GM12878 (cell line): ENCODE data around the gene CTIF. TPM values are rescaled to one million over a fixed set of nuclear protein-coding genes. Genes with fewer than 3 reads are reported as not detected.
A peak's percentile ranks its signal among the peaks of the same experiment; 100 is the strongest.

ENCODE experiments used
- ATAC-seq: fragments of 200-7000 bp; cut with Tn5 transposase; 3 replicates; pipeline ENCODE4 v1.9.1; 2020; ENCODE audit warnings: mild to moderate bottlenecking, moderate library complexity
- BruUV-seq: library from RNA; stranded (reverse); fragments of 400-500 nt; replicated peaks from 2 replicates; lab custom pipeline; 2021; lab: Mats Ljungman, UMichigan
- CTCF ChIA-PET: fragments of 300-600 bp; sonication (Branson Sonifier 250); formaldehyde crosslinking; extraction: SDS; loops from one replicate; lab custom pipeline; 2021; ENCODE audit warnings: inconsistent platforms; lab: Yijun Ruan, JAX
- POLR2A ChIA-PET: fragments of 350-600 bp; formaldehyde crosslinking; extraction: SDS; loops from one replicate; lab custom pipeline; 2021; ENCODE audit warnings: inconsistent platforms; lab: Charles Lee
- RAD21 ChIA-PET: fragments of 300-600 bp; sonication (Branson Sonifier 250); formaldehyde crosslinking; loops from one replicate; lab custom pipeline; 2023; ENCODE audit warnings: antibody characterized with exemption; ENCODE audit not compliant: unreplicated experiment; lab: Charles Lee
- SMC1A ChIA-PET: fragments of 300-600 bp; sonication (Branson Sonifier 250); formaldehyde crosslinking; loops from one replicate; lab custom pipeline; 2023; ENCODE audit not compliant: unreplicated experiment, uncharacterized antibody; lab: Charles Lee
- DNase-seq: peaks from one replicate; pipeline ENCODE4 v3.0.0-alpha.2; 2011; ENCODE audit warnings: low read depth, low spot score
- FAIRE-seq: peaks from 3 replicates; lab custom pipeline; 2011; peaks lifted over from hg19 to GRCh38; lab: Jason Lieb, UNC
- H2AFZ ChIP-seq: 2 replicates; pipeline ENCODE4 v1.6.0; 2011; ENCODE audit warnings: low read depth, low read length, control low read depth; ENCODE audit not compliant: control insufficient read depth
- H3K27ac ChIP-seq: 2 replicates; pipeline ENCODE4 v1.5.1; 2011; ENCODE audit warnings: control low read depth; ENCODE audit not compliant: control insufficient read depth, insufficient read depth
- H3K27me3 ChIP-seq, 2 experiments: replicated peaks in 1 of 2; 2 replicates each; pipeline versions ENCODE4 v1.6.0 to v1.6.1; 2011; ENCODE audit warnings: low read length in 1 of 2; ENCODE audit not compliant: control insufficient read depth in 2 of 2, insufficient read depth in 2 of 2
- H3K36me3 ChIP-seq, 2 experiments: 2 replicates each; pipeline ENCODE4 v1.5.1; 2011; ENCODE audit warnings: low read length in 1 of 2; ENCODE audit not compliant: control insufficient read depth in 2 of 2, insufficient read depth in 2 of 2
- H3K4me1 ChIP-seq: 2 replicates; pipeline ENCODE4 v1.6.1; 2011; ENCODE audit warnings: mild to moderate bottlenecking, low read length, moderate library complexity, mixed read lengths; ENCODE audit not compliant: control insufficient read depth, insufficient read depth
- H3K4me2 ChIP-seq: 2 replicates; pipeline ENCODE4 v1.6.0; 2011; ENCODE audit warnings: control low read depth; ENCODE audit not compliant: control insufficient read depth, insufficient read depth
- H3K4me3 ChIP-seq: fragments of 200-600 bp; sonication (generic); 2 replicates; pipeline ENCODE4 v1.5.1; 2016
- H3K79me2 ChIP-seq: 2 replicates; pipeline ENCODE4 v1.6.0; 2011; ENCODE audit warnings: low read length; ENCODE audit not compliant: control insufficient read depth, insufficient read depth
- H3K9ac ChIP-seq: 2 replicates; pipeline ENCODE4 v1.8.0; 2011; ENCODE audit warnings: low read length, control low read depth, mixed read lengths; ENCODE audit not compliant: control insufficient read depth, insufficient read depth
- H3K9me3 ChIP-seq: replicated peaks from 3 replicates; pipeline ENCODE4 v1.5.1; 2011; ENCODE audit warnings: mild to moderate bottlenecking, low read length; ENCODE audit not compliant: control insufficient read depth, insufficient read depth
- H4K20me1 ChIP-seq: 2 replicates; pipeline ENCODE4 v1.6.0; 2011; ENCODE audit not compliant: control insufficient read depth, insufficient read depth
- CBFB ChIP-seq: IDR thresholded peaks from 2 replicates; pipeline ENCODE4 v1.6.1; 2016; ENCODE audit warnings: antibody characterized with exemption, low read depth
- CREB1 ChIP-seq: IDR thresholded peaks from 2 replicates; pipeline ENCODE4 v1.6.1; 2012; ENCODE audit warnings: low read depth, mild to moderate bottlenecking, inconsistent platforms
- EZH2 ChIP-seq: IDR thresholded peaks from 2 replicates; pipeline ENCODE4 v1.6.1; 2012; ENCODE audit warnings: low read depth, mild to moderate bottlenecking, control low read depth, inconsistent platforms, low read length, borderline replicate concordance; ENCODE audit not compliant: control insufficient read depth
- IRF3 ChIP-seq: fragments of 450-650 bp; IDR thresholded peaks from 2 replicates; pipeline ENCODE4 v1.6.1; 2014; ENCODE audit warnings: mild to moderate bottlenecking
- MTA3 ChIP-seq: IDR thresholded peaks from 2 replicates; pipeline ENCODE4 v1.6.1; 2012; ENCODE audit warnings: low read length, inconsistent platforms, borderline replicate concordance
- PAX8 ChIP-seq: fragments of 450-650 bp; IDR thresholded peaks from 2 replicates; pipeline ENCODE4 v1.6.1; 2017; ENCODE audit warnings: mild to moderate bottlenecking, moderate library complexity
- SMAD1 ChIP-seq: fragments of 450-650 bp; IDR thresholded peaks from 2 replicates; pipeline ENCODE4 v1.6.1; 2018; ENCODE audit warnings: mild to moderate bottlenecking, low read depth; ENCODE audit not compliant: partially characterized antibody
- SP1 ChIP-seq: IDR thresholded peaks from one replicate; pipeline ENCODE4 v1.6.1; 2011; ENCODE audit warnings: low read depth, low read length
- SREBF2 ChIP-seq: IDR thresholded peaks from 2 replicates; pipeline ENCODE4 v1.6.1; 2012; ENCODE audit warnings: mild to moderate bottlenecking, low read length
- TCF12 ChIP-seq: IDR thresholded peaks from 2 replicates; pipeline ENCODE4 v1.6.1; 2011; ENCODE audit warnings: low read depth, mild to moderate bottlenecking, low read length
- ZBED1 ChIP-seq: IDR thresholded peaks from 2 replicates; pipeline ENCODE4 v1.6.1; 2016; ENCODE audit warnings: borderline replicate concordance
- ZBTB4 ChIP-seq: fragments of 450-650 bp; formaldehyde crosslinking; IDR thresholded peaks from 2 replicates; pipeline ENCODE4 v1.4.0; 2022; ENCODE audit warnings: mild to moderate bottlenecking, moderate library complexity
- ZBTB40 ChIP-seq: fragments of 450-650 bp; IDR thresholded peaks from 2 replicates; pipeline ENCODE4 v1.6.1; 2016; ENCODE audit warnings: mild to moderate bottlenecking, moderate library complexity, borderline replicate concordance
- ZNF217 ChIP-seq: fragments of 450-650 bp; IDR thresholded peaks from 2 replicates; pipeline ENCODE4 v1.6.1; 2017; ENCODE audit warnings: antibody characterized with exemption, mild to moderate bottlenecking
- ZSCAN29 ChIP-seq: fragments of 450-650 bp; IDR thresholded peaks from 2 replicates; pipeline ENCODE4 v1.6.1; 2017; ENCODE audit warnings: mild to moderate bottlenecking, moderate library complexity
- WGBS: methylation state at CpG from one replicate; pipeline ENCODE4 v1.1.6; 2016; ENCODE audit warnings: low lambda C conversion rate; ENCODE audit not compliant: insufficient replicate concordance, insufficient coverage; ENCODE audit errors: missing lambda C conversion rate; 5-methylcytosine and 5-hydroxymethylcytosine counted together
- in situ Hi-C: fragments of 300-500 bp; cut with MboI; formaldehyde crosslinking; loops from 9 replicates; pipeline ENCODE4 v1.14.3; 2018; ENCODE audit warnings: mixed read lengths
- intact Hi-C: fragments of 100-400 bp; cut with micrococcal nuclease; formaldehyde crosslinking; loops from one replicate; pipeline ENCODE4 v1.14.2; 2022; ENCODE audit not compliant: unreplicated experiment
- polyA plus RNA-seq, 11 experiments: library from polyadenylated mRNA; depleted of rRNA in 4 of 11; unstranded in 6 of 11; stranded (reverse) in 5 of 11; fragments of >200 nt; fragmentation: Nextera tagmentation in 4 of 11; fragmentation: Illumina TruSeq in 1 of 11; extraction: Ambion mirVana in 4 of 11; extraction: Trizol in 1 of 11; gene quantifications; 1 replicate in 1 of 11; 2 replicates in 10 of 11; pipeline versions ENCODE4 v1.2.1 to v1.2.3, GENCODE V29; 2011 to 2016; ENCODE audit warnings: inconsistent platforms in 2 of 11, missing spikeins in 2 of 11, low read depth in 1 of 11
- total RNA-seq, 4 experiments: library from RNA; depleted of rRNA in 3 of 4; stranded (reverse); fragments of >200 nt in 3 of 4; fragmentation: Illumina TruSeq in 1 of 4; extraction: Trizol in 1 of 4; gene quantifications; 2 replicates each; pipeline versions ENCODE4 v1.2.1 to v1.2.3, GENCODE V29; 2013 to 2021

Gene CTIF
- total and polyA plus RNA-seq, 10 of the 15 experiments (the other 5 are each of a cell fraction or from before 2014, with no cell fraction given), result 0.06 to 11.6 (median 2.5) TPM

- Histone ChIP-seq H3K9ac (no peak overlapping the region), H2AFZ (peak overlapping the region; percentile 84), H3K27ac (peak overlapping the region; percentile 34; the same call in 1 of the 2 replicates), H3K36me3 (no peaks in the 10 kb centered on the region), H3K4me3 (no peak overlapping the region), H3K27me3 (no peaks in the 10 kb centered on the region), H3K4me2 (peak overlapping the region; percentile 10; the same call in 1 of the 2 replicates), H3K79me2 (no peaks in the 10 kb centered on the region), H4K20me1 (no peaks in the 10 kb centered on the region), H3K9me3 (peaks cover 1% of the 10 kb centered on the region; the same call in 2 of the 3 replicates), H3K4me1 (peaks cover 13% of the 10 kb centered on the region)
- ChIA-PET POLR2A (no interaction called here), CTCF (interaction anchor here (0.5 to 2.0 kb wide), 2 partner anchors 73 to 120 kb away, joined by 4 to 7 read pairs; no protein-coding TSS in a partner anchor), SMC1A (interaction anchor here (0.7 to 1.3 kb wide), 5 partner anchors 28 to 119 kb away, joined by 3 to 4 read pairs (median 4); no protein-coding TSS in a partner anchor), RAD21 (no interaction called here)
- in situ Hi-C loops, result no loop called here
- intact Hi-C loops, result no loop called here
- BruUV-seq, result no TSS peak
- WGBS, result 33% methylated on average over 9 of the region's 9 CpGs
- FAIRE-seq (peak; percentile 23), DNase-seq (peak; percentile 19), ATAC-seq (peak; percentile 92)
- TF ChIP-seq PAX8, result no peak
- TF ChIP-seq ZBED1, result no peak
- no peak for TF ChIP-seq SREBF2
- TF ChIP-seq EZH2, result no peak
- TF ChIP-seq SMAD1, result no peak
- peak; percentile 77 for TF ChIP-seq TCF12
- no peak for TF ChIP-seq ZBTB40
- TF ChIP-seq ZSCAN29, result no peak
- 0 out of 2 replicates have a peak, but pooled peaks have one; percentile 13 for TF ChIP-seq CBFB
- no peak for TF ChIP-seq ZBTB4 (CRISPR knock-in tag)
- no peak for TF ChIP-seq SP1
- TF ChIP-seq IRF3, result no peak
- TF ChIP-seq MTA3, result no peak
- TF ChIP-seq ZNF217, result no peak
- no peak for TF ChIP-seq CREB1
These were observed 358.2 kb downstream of the CTIF start for GRCh38 chr18:48896875-48897511.
